Stimulated activated memory B cell treated with anti-CD40 and anti-IgM and Interleukin-4, amounts not matched to agents 10 μg/mL and 1 μg/mL and 100 μg/mL, for 72 hours (primary cell): ENCODE measurements around the gene ZNF471.

Experiments used
- ATAC-seq: fragments of 150-1000 bp; cut with Tn5 transposase; 2 replicates; pipeline ENCODE4 v1.10.0; 2021
- H3K27ac Mint-ChIP-seq: one replicate; pipeline ENCODE4 v1.8.0; 2022; ENCODE audit warnings: mild to moderate bottlenecking, mixed read lengths
- H3K27me3 Mint-ChIP-seq: one replicate; pipeline ENCODE4 v1.8.0; 2022; ENCODE audit warnings: mixed read lengths
- H3K36me3 Mint-ChIP-seq: one replicate; pipeline ENCODE4 v1.8.0; 2022; ENCODE audit warnings: mixed read lengths
- H3K4me1 Mint-ChIP-seq: one replicate; pipeline ENCODE4 v1.8.0; 2022; ENCODE audit warnings: mixed read lengths
- H3K4me3 Mint-ChIP-seq: one replicate; pipeline ENCODE4 v1.8.0; 2022; ENCODE audit warnings: mild to moderate bottlenecking, moderate library complexity, mixed read lengths
- H3K9me3 Mint-ChIP-seq: one replicate; pipeline ENCODE4 v1.8.0; 2022; ENCODE audit warnings: mixed read lengths

The ZNF471 gene

DNA sequence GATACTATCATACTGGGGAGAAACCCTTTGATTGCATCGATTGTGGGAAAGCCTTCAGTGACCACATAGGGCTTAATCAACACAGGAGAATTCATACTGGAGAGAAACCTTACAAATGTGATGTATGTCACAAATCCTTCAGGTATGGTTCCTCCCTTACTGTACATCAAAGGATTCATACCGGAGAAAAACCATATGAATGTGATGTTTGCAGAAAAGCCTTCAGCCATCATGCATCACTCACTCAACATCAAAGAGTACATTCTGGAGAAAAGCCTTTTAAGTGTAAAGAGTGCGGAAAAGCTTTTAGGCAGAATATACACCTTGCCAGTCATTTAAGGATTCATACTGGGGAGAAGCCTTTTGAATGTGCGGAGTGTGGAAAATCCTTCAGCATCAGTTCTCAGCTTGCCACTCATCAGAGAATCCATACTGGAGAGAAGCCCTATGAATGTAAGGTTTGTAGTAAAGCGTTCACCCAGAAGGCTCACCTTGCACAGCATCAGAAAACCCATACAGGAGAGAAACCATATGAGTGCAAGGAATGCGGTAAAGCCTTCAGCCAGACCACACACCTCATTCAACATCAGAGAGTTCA, 46.7 kb downstream of the ZNF471 start:
- H3K36me3 Mint-ChIP-seq = peaks cover 56% of the 10 kb centered on the region

DNA sequence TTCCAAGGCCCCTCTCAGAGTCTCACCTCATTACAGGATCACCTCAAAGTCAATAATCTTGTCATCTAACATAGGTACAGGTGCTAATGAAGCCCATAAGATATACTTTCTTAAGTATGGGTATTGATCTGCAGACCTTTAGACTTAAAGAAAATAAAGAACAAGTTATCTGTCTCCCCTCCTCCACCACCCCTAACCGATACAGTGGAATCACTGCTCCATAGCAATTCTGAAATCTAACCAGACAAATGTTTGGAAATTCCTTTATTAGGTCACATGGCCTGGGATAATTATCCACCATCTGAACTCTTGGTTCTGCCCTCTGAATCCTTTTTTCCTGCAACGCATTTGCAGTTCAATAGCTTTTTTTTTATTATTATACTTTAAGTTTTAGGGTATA, 55.1 kb downstream of the ZNF471 start:
- no peak overlapping the region for H3K4me3 Mint-ChIP-seq
- peaks cover 47% of the 10 kb centered on the region for H3K36me3 Mint-ChIP-seq
- H3K4me1 Mint-ChIP-seq = peaks cover 7% of the 10 kb centered on the region
- ATAC-seq = no peak
- no peaks in the 10 kb centered on the region for H3K27me3 Mint-ChIP-seq
- no peak overlapping the region for H3K27ac Mint-ChIP-seq
- peaks cover 31% of the 10 kb centered on the region for H3K9me3 Mint-ChIP-seq

More for the DNA sequence above, 46.7 kb downstream of the ZNF471 start:
- no peak overlapping the region for H3K4me3 Mint-ChIP-seq
- H3K27ac Mint-ChIP-seq = no peak overlapping the region
- peaks cover 36% of the 10 kb centered on the region for H3K9me3 Mint-ChIP-seq
- H3K4me1 Mint-ChIP-seq = no peaks in the 10 kb centered on the region
- H3K27me3 Mint-ChIP-seq = no peaks in the 10 kb centered on the region
- ATAC-seq = no peak

DNA sequence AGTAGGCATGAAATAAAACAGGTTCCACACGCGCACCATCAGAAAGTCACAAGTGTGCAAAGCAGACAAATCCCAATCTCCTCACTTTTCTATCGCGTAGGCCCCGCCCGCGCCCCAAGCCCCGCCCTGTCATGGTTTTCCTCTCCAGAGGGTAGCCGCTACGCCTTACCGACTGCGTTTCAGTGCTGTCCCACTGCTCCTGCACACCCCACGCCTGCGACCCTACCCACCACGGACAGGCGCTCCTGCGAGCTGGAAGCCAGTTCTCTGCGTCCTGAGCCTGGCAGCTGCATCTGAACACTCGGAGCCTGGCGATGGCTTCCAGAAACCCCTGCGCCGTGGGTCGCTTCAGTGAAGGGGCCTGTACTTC, 59.2 kb downstream of the ZNF471 start:
- peaks cover 11% of the 10 kb centered on the region for H3K4me1 Mint-ChIP-seq
- H3K9me3 Mint-ChIP-seq = peaks cover 24% of the 10 kb centered on the region
- peak overlapping the region; percentile 83 for H3K4me3 Mint-ChIP-seq
- peaks cover 55% of the 10 kb centered on the region for H3K36me3 Mint-ChIP-seq
- ATAC-seq = peak; percentile 60
- H3K27ac Mint-ChIP-seq = peak overlapping the region; percentile 87
- no peaks in the 10 kb centered on the region for H3K27me3 Mint-ChIP-seq

DNA sequence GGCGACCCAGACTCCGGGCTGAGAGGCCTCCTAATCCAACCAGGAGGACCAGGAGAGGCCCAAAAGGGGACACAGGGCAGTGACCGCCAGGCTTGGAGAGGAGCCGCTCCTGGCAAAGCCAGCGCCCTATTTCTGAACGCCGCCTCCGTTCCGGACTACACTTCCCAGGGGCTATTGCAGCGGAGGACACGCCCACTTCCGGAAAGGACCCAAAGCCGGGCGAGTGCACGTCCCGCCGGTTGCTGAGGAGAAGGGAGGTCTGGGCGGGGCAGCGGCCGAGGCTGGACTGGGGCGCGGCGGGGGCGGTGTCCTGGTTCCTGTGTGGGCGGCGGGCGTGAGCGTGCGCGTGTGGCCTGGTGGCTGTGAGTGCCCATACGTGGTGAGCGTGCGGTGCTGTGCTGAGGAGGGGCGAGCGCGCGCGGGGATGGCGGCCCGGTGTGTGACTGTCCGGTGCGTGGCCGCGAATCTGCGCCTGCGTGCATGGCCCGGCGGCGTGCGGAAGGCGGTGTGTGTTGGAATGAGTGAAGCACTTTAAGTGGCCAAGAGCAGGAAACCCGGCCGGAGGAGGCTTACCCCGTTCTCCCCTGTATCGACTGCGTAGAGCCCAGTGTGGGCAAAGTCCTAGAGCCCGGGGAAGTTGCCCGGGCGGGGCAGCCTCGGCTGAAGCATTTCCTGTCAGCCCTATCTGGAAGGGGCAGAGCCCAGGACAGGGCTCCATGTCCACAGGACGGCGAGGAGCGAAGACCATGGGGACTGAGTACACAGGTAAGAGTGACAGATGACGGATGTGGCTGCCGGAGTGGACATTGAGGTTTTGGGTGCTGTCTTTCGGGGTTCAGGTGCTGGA, 59.8 kb downstream of the ZNF471 start, which contains the start of gene ZNF470:
Gene ZNF470 (plus strand): TSS at position 195 of the 847 bp plus-strand sequence. CDS start 2,844 bp downstream, outside the sequence.
- ATAC-seq = peak; percentile 100
- peaks cover 61% of the 10 kb centered on the region for H3K36me3 Mint-ChIP-seq
- H3K4me1 Mint-ChIP-seq = peaks cover 11% of the 10 kb centered on the region
- H3K4me3 Mint-ChIP-seq = peak within 1 kb of the TSS; percentile 83
- H3K27ac Mint-ChIP-seq = peak within 1 kb of the TSS; percentile 87
- no peaks in the 10 kb centered on the region for H3K27me3 Mint-ChIP-seq
- peaks cover 25% of the 10 kb centered on the region for H3K9me3 Mint-ChIP-seq

DNA sequence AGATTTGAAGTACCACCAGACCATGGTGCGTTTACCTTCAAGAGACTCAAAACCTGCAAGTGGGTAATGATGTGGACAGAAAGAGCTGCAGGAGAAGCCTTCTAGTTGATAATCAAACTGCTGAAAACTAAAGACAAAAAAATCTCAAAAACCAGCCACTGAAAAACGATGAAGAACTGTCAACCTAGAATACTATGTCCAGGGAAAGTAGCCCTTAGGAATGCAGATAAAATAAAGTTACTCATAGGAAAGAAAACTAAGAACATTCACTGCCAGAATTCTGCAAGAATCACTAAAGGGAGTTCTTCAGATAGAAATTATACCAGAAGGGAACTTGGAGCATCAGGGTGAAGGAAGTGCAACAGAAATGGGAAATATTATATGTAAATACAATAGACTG, 64.9 kb downstream of the ZNF471 start:
- ATAC-seq = no peak
- peaks cover 6% of the 10 kb centered on the region for H3K4me1 Mint-ChIP-seq
- peaks cover 83% of the 10 kb centered on the region for H3K36me3 Mint-ChIP-seq
- no peak overlapping the region for H3K4me3 Mint-ChIP-seq
- H3K27ac Mint-ChIP-seq = no peak overlapping the region
- H3K27me3 Mint-ChIP-seq = no peaks in the 10 kb centered on the region
- peaks cover 31% of the 10 kb centered on the region for H3K9me3 Mint-ChIP-seq

DNA sequence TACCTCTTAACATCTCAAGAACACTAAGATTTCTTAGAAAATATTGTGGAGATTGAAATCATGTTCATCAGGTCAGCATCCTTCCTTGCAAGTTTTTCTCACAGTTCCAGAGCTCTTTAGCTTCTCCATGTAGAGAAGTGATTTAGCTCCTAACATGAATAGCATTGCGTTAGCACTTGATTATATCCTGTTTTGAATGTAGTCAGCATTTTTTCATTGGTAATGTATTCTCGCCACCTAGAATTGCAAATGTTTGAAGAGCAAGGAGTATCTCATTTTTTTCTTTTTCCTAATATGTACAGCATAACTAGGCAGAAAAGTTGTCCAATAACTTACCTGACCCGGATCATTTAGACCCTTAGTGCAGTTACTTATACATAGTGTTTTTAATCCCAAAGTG, 66.3 kb downstream of the ZNF471 start:
- Mint-ChIP-seq H3K27ac (no peak overlapping the region), H3K36me3 (peaks cover 84% of the 10 kb centered on the region), H3K4me1 (no peaks in the 10 kb centered on the region), H3K4me3 (no peak overlapping the region), H3K9me3 (peaks cover 40% of the 10 kb centered on the region), H3K27me3 (no peaks in the 10 kb centered on the region)
- ATAC-seq = no peak

DNA sequence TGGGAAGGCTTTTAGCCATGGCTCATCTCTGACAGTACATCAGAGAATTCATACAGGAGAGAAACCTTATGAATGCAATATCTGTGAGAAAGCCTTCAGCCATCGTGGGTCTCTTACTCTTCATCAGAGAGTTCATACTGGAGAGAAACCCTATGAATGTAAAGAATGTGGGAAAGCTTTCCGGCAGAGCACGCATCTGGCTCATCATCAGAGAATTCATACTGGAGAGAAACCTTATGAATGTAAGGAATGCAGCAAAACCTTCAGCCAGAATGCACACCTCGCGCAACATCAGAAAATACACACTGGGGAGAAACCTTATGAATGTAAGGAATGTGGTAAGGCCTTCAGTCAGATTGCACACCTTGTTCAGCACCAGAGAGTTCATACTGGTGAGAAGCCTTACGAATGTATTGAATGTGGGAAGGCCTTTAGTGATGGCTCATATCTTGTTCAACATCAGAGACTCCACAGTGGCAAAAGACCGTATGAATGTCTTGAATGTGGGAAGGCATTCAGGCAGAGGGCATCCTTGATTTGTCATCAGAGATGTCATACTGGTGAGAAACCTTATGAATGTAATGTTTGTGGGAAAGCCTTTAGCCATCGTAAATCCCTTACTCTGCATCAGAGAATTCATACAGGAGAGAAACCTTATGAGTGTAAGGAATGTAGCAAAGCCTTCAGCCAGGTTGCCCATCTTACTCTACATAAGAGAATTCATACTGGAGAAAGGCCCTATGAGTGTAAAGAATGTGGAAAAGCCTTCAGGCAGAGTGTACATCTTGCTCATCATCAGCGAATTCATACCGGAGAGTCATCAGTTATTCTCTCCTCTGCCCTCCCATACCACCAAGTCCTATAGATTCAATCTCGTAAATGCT, 70.3 kb downstream of the ZNF471 start:
- H3K4me3 Mint-ChIP-seq = no peak overlapping the region
- peaks cover 40% of the 10 kb centered on the region for H3K9me3 Mint-ChIP-seq
- no peaks in the 10 kb centered on the region for H3K27me3 Mint-ChIP-seq
- no peak for ATAC-seq
- H3K4me1 Mint-ChIP-seq = no peaks in the 10 kb centered on the region
- H3K36me3 Mint-ChIP-seq = peaks cover 62% of the 10 kb centered on the region
- H3K27ac Mint-ChIP-seq = no peak overlapping the region
